ENCODE results near the gene LAMC3.
"Not testable (repeated sequence)": the region's sequence is repeated elsewhere in the genome, so short reads cannot be mapped to it uniquely, and the experiment has no call there.

Gene LAMC3

GRCh38 chr9:130992682-130993032 is 16.3 kb upstream of the LAMC3 start:
- DNase-seq: no peak

GRCh38 chr9:130993303-130994030 is 15.5 kb upstream of the LAMC3 start:
- DNase-seq: no peak

- no peak for DNase-seq
These were observed 14.6 kb upstream of the LAMC3 start for GRCh38 chr9:130994135-130995085.

GRCh38 chr9:130995086-130996011 is 13.6 kb upstream of the LAMC3 start:
- no peak for DNase-seq

DNA sequence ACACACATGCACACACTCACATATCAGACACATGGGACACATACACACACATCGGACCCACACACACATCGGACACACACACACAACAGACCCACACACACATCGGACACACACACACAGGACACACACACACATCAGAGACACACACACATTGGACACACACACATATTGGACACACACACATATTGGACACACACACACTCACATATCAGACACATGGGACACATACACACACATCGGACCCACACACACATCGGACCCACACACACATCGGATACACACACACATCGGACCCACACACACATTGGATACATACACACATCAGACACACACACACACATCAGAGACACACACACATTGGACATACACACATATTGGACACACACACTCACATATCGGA is 12.8 kb upstream of the LAMC3 start:
- no peak for DNase-seq

DNA sequence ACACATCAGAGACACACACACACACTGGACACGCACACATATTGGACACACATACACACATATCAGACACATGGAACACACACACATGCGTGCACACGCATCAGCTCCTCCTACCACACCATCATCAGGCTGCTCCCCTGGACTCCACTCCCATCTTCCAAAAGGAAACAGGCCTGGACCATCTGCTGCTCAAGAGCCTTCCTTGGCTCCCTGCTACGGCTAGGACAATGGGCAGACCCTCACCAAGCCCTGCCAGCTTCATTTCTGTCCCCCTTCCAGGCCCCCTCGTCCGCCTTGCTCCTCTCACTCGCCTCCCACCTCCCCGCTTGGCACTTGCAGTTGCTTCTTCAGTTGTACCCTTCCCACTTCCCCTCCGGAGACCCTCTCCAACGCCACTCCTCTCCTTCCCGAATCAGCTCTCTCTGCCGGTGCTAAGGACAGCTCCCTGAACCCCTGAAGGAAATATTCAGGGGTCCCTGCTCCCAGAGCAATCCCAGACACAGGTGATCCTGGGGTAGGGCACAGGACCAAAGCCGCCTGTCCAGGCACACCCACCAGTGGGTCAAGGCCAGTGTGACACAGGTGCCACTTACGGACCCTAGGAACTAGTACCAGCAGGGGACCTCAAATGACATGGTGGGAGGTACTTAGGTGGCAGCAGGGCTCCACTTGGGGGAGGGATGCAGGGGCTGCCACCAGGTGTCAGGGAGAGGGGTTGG is 12.1 kb upstream of the LAMC3 start:
- no peak for DNase-seq

DNA sequence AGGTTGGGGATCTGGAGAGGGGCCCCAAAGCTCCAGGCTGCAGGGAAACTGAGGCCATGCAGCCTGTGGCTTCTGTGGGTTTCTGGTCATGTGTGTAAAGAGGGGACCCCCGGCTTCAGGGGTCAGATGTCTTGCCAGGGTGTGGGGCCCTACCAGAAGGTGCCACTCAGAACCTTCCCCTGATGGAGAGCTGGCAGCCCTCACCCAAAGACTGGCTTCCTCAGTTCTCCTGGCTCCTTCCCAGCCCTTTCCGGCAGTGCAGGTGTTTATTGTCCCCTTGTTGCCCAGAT is 11.6 kb upstream of the LAMC3 start:
- DNase-seq: no peak

DNA sequence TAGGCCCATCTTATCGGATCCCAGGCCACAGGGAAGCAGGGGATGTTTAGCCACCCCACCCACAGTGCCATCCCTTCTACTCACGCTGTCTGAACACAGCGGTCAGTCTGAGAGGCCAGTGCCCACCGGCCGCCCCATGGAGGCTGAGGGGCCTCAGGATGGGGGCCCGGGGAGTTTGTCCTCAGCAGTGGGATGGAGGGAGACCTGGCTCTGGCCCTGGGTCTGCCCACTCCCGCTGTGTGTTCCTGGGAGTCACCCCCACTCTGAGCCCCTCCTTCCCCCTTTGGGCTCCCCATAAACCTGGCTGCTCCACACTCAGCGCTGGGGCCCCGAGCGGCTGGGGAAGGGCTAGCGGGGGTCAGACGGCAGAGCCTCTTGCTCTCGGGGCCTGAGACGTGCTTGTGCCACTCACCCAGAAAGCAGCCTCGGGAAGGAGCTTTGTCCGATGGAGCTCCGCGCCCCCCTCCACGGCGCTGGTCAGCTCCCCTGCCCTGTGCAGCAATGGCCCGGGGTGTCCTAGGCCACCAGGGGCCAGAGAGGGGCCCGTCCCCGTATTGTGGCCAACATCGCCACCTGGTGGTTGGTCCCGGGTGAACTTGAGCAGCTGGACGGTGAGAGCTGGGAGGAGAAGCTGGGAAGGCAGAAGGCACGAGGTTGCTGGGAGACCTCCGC is 10.9 kb upstream of the LAMC3 start:
- DNase-seq: no peak

GRCh38 chr9:130998597-130999244 is 10.3 kb upstream of the LAMC3 start:
- no peak for DNase-seq

DNA sequence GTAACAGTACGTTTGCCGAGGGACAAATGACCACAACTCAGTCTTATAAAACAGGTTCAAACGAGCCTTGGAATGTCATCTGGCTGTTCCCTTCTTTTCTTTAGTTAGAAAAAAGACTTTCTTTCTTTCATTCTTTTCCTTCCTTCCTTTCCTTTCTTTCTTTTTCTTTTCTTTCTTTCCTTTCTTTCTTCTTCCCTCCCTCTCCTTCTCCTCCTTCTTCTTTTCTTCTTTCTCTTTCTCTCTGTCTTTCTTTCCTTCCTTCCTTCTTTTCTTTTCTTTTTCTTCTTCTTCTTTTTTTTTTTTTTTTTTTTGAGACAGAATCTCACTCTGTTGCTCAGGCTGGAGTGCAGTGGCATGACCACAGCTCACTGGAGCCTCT is 9.7 kb upstream of the LAMC3 start:
- no peak for DNase-seq

- not testable (repeated sequence) for DNase-seq
These were observed 8.4 kb upstream of the LAMC3 start for GRCh38 chr9:131000526-131000925.

- DNase-seq: no peak
These were observed 8.0 kb upstream of the LAMC3 start for GRCh38 chr9:131001021-131001420.

DNA sequence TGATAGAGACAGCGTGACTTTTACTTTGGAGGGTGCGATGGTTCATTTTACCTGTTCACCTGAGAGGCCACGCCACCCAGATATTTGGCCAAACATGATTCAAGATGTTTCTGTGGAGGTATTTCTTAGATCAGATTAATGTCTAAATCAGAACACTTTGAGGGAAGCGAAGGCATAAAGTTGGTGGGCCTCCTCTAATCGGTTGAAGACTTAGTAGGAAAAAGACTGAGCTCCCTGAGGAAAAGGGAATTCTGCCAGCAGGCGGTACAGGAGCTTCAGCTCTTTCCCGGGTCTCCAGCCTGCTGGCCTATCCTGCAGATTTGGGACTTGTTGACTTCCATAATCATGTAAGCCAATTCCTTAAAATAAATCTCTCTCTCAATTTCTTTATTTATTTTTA is 7.0 kb upstream of the LAMC3 start:
- DNase-seq: no peak

DNA sequence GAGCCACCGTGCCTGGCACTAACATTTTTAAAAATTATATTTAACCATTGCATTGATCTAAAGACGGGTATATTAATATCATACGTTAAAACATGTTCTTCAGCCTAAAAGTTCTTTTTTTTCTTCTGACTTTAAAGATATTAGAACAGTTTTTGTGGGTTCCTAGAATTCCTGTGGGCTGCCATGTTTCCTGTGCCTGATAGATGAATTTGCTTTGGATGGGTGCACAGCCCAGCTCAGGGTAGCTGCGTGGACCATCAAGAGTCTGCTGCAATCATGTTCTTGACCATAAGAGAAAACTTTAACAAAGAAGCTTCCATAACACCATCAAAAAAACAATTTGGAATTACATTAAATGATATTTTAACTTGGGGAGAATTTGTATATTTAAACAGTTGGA is 2.4 kb upstream of the LAMC3 start:
- no peak for DNase-seq

DNA sequence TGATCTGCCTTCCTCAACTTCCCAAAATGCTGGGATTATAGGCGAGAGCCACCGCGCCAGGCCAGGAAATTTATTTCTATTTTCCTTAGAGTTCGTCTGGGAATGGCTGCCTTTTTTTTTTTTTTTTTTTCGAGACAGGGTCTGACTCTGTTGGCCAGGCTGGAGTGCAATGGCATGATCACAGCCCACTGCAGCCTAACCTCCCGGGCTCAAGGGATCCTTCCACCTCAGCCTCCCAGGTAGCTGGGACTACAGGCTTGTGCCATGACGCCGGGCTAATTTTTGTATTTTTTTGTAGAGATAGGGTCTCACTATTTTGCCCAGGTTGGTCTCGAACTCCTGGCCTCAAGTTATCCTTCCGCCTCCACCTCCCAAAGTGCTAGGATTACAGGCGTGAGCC is 888 bp upstream of the LAMC3 start:
- no peak for DNase-seq

- DNase-seq: no peak
These were observed 438 bp upstream of the LAMC3 start for GRCh38 chr9:131008563-131008908.

DNA sequence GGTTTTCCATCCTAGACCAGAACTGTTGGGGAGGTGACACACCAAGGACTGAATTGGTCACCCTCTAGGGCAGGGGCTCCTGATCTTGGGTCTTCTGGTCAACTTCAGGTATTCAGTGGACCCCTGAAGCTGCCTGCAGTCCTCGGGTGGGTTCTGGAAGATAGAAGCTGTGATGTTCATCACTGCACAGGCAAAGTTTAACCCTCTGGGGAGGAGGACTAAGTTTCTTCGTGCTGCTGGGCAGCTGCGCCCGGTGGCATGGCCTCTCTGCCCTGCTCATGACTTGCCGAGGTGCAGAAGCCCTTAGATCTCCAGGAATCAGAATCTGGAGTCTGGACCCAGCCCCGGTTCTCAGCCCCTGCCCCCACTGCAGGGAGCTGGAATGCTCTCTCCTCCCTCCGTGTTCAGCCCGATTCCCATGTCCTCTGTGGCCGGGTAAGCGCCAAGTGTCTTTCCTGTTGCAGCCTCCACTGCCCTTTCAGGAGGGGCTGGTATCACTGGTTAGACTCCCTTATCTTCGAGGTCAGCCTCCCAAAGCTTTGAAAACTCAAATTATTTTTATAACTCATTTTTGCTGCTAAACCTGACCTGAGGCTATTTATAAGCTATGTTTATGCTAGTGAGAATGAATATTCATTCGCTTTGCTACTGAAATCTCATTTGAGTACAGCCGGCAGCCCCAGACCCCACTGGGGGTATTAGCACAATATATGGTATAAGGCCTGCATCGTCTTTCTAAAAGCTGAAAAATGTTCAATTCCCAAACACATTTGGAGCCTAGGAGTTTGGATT is 1.7 kb downstream of the LAMC3 start:
- no peak for DNase-seq

DNA sequence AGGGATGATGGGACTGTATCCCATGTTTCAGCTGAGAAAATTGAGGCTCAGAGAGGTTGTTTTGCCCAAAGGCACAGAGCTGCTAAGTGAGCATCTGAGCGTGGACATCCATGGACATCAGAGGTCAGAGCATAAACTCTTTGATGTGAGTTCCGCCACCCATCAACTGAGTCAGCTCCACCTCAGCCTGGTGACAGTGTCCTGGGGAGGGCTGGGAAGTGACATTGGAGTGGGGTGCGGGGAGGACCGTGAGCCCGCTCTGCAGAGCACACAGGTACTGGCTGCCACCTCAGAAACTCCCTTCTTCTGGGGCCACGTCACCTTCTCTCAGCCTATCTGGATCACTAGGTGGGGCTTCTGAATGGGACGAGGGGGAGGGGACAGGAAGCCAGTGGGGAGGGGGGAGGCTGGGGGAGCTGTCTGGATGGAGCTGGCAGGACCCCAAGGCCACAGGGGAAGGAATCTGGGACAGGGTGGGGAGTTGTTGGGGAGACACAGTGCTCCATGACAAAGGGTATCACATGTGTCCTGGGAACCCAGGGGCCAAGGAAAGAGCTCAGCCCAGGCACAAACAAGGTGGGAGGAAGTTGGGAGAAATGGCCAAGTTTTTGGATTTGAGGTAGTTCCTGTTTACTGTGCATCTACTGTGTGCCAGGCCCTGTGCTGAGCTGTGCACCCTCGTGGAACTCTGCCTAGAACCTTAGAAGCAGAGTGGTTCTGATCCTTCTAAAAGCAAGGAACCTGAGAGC is 2.5 kb downstream of the LAMC3 start:
- no peak for DNase-seq

GRCh38 chr9:131012023-131012334 is 3.0 kb downstream of the LAMC3 start:
- DNase-seq: no peak

GRCh38 chr9:131012396-131012917 is 3.5 kb downstream of the LAMC3 start:
- no peak for DNase-seq

Data from activated naive CD4-positive, alpha-beta T cell treated with anti-CD3 and anti-CD28 coated beads, Interleukin-2, amount 50 U/mL, for 16 hours (primary cell).